Osteoblast (primary cell): ENCODE measurements around the gene ABCG2. TPM values are rescaled to one million over a fixed set of nuclear protein-coding genes. Genes with fewer than 3 reads are reported as not detected.

Experiments used
- DNase-seq: peaks from one replicate; pipeline ENCODE4 v3.0.0; 2011; ENCODE audit warnings: low spot score, mixed read lengths; ENCODE audit not compliant: insufficient read length; ENCODE audit errors: missing footprints
- H2AFZ ChIP-seq: 2 replicates; pipeline ENCODE4 v1.6.0; 2011; ENCODE audit warnings: mild to moderate bottlenecking, low read length
- H3K27ac ChIP-seq: 2 replicates; pipeline ENCODE4 v1.5.1; 2011; ENCODE audit warnings: mild to moderate bottlenecking, low read depth, low read length, moderate library complexity
- H3K27me3 ChIP-seq: 2 replicates; pipeline ENCODE4 v1.6.0; 2012; ENCODE audit warnings: mild to moderate bottlenecking, control low read depth, inconsistent platforms, low read length, moderate library complexity; ENCODE audit not compliant: insufficient read depth
- H3K36me3 ChIP-seq: 2 replicates; pipeline ENCODE4 v1.5.1; 2011; ENCODE audit warnings: mild to moderate bottlenecking, low read length, control low read depth, moderate library complexity; ENCODE audit not compliant: insufficient read depth
- H3K4me1 ChIP-seq: 2 replicates; pipeline ENCODE4 v1.5.1; 2011; ENCODE audit warnings: mild to moderate bottlenecking, low read length, control low read depth, moderate library complexity; ENCODE audit not compliant: insufficient read depth
- H3K4me2 ChIP-seq: 2 replicates; pipeline ENCODE4 v1.6.0; 2011; ENCODE audit warnings: mild to moderate bottlenecking, low read length; ENCODE audit not compliant: insufficient read depth
- H3K4me3 ChIP-seq: fragments of 200-600 bp; sonication (generic); 3 replicates; pipeline ENCODE4 v1.5.1; 2012; ENCODE audit warnings: mild to moderate bottlenecking, low read length, inconsistent platforms; ENCODE audit not compliant: insufficient read depth
- H3K79me2 ChIP-seq: 2 replicates; pipeline ENCODE4 v1.6.0; 2012; ENCODE audit warnings: mild to moderate bottlenecking, low read length, control low read depth, inconsistent platforms; ENCODE audit not compliant: insufficient read depth
- H3K9me3 ChIP-seq: 2 replicates; pipeline ENCODE4 v1.5.1; 2011; ENCODE audit warnings: low read depth, low read length, control low read depth
- H4K20me1 ChIP-seq: 2 replicates; pipeline ENCODE4 v1.6.0; 2012; ENCODE audit warnings: mild to moderate bottlenecking, low read length, control low read depth; ENCODE audit not compliant: insufficient read depth
- CTCF ChIP-seq: IDR thresholded peaks from 2 replicates; pipeline ENCODE4 v1.5.1; 2011; ENCODE audit warnings: mild to moderate bottlenecking, low read depth, low read length, moderate library complexity; ENCODE audit errors: extremely low read depth
- total RNA-seq: library from RNA; depleted of rRNA; stranded (reverse); fragments of >200 nt; gene quantifications from 2 replicates; pipeline ENCODE4 v1.2.3, GENCODE V29; 2012

Gene ABCG2
- total RNA-seq, 1 donor, result 0.36 TPM

- no peak for TF ChIP-seq CTCF
- Histone ChIP-seq H3K9me3 (no peaks in the 10 kb centered on the region), H3K4me2 (no peak overlapping the region), H3K4me3 (no peak overlapping the region), H3K27ac (no peak overlapping the region), H2AFZ (no peak overlapping the region), H3K36me3 (no peaks in the 10 kb centered on the region), H4K20me1 (no peaks in the 10 kb centered on the region), H3K4me1 (no peaks in the 10 kb centered on the region), H3K27me3 (no peaks in the 10 kb centered on the region), H3K79me2 (no peaks in the 10 kb centered on the region)
- DNase-seq, result no peak
These were observed 44.0 kb upstream of the ABCG2 start for GRCh38 chr4:88202443-88202842.

GRCh38 chr4:88200186-88200585 lies 41.7 kb upstream of the ABCG2 start:
- no peak overlapping the region for H2AFZ ChIP-seq
- no peaks in the 10 kb centered on the region for H3K79me2 ChIP-seq
- DNase-seq, result no peak
- H3K9me3 ChIP-seq, result no peaks in the 10 kb centered on the region
- no peaks in the 10 kb centered on the region for H3K36me3 ChIP-seq
- H3K27me3 ChIP-seq, result no peaks in the 10 kb centered on the region
- no peaks in the 10 kb centered on the region for H3K4me1 ChIP-seq
- no peak overlapping the region for H3K27ac ChIP-seq
- no peak overlapping the region for H3K4me3 ChIP-seq
- H3K4me2 ChIP-seq, result no peak overlapping the region
- H4K20me1 ChIP-seq, result no peaks in the 10 kb centered on the region
- no peak for TF ChIP-seq CTCF

- Histone ChIP-seq H3K36me3 (no peaks in the 10 kb centered on the region), H4K20me1 (no peaks in the 10 kb centered on the region), H3K4me3 (no peak overlapping the region), H3K4me1 (no peaks in the 10 kb centered on the region), H3K9me3 (no peaks in the 10 kb centered on the region), H3K4me2 (no peak overlapping the region), H2AFZ (no peak overlapping the region), H3K27me3 (no peaks in the 10 kb centered on the region), H3K79me2 (no peaks in the 10 kb centered on the region), H3K27ac (no peak overlapping the region)
- TF ChIP-seq CTCF, result no peak
- peak; percentile 58 for DNase-seq
These were observed 38.2 kb upstream of the ABCG2 start for GRCh38 chr4:88196523-88197185.

GRCh38 chr4:88196013-88196365 lies 37.5 kb upstream of the ABCG2 start:
- Histone ChIP-seq H2AFZ (no peak overlapping the region), H4K20me1 (no peaks in the 10 kb centered on the region), H3K4me3 (no peak overlapping the region), H3K79me2 (no peaks in the 10 kb centered on the region), H3K4me1 (no peaks in the 10 kb centered on the region), H3K9me3 (no peaks in the 10 kb centered on the region), H3K27me3 (no peaks in the 10 kb centered on the region), H3K27ac (no peak overlapping the region), H3K4me2 (no peak overlapping the region), H3K36me3 (no peaks in the 10 kb centered on the region)
- TF ChIP-seq CTCF, result no peak
- DNase-seq, result no peak
